Measurements from ENCODE around the gene TBX6.

The TBX6 gene

GRCh38 chr16:30088237-30088831 lies 3.4 kb downstream of the TBX6 start:
- TF ChIP-seq CTCF (IDR thresholded peaks at IDR 0.05; ENCODE audit: extremely low read depth, insufficient read depth, missing control alignments) = no peak
- in situ Hi-C loops (cut with MboI; ENCODE audit: low pct_unique_long_range_greater_than_20kb, low sequenced_read_pairs, unreplicated experiment) = no loop called here

GRCh38 chr16:30087181-30087898 lies 4.4 kb downstream of the TBX6 start:
- TF ChIP-seq CTCF (IDR thresholded peaks at IDR 0.05; ENCODE audit: extremely low read depth, insufficient read depth, missing control alignments) = no peak
- no peak for DNase-seq (ENCODE audit: low spot score)
- in situ Hi-C loops (cut with MboI; ENCODE audit: low pct_unique_long_range_greater_than_20kb, low sequenced_read_pairs, unreplicated experiment) = no loop called here

More at GRCh38 chr16:30088237-30088831, 3.4 kb downstream of the TBX6 start:
- DNase-seq (ENCODE audit: low spot score) = no peak

GRCh38 chr16:30086291-30087140 lies 5.2 kb downstream of the TBX6 start:
- no peak for DNase-seq (ENCODE audit: low spot score)
- in situ Hi-C loops (cut with MboI; ENCODE audit: low pct_unique_long_range_greater_than_20kb, low sequenced_read_pairs, unreplicated experiment) = no loop called here
- TF ChIP-seq CTCF (IDR thresholded peaks at IDR 0.05; ENCODE audit: extremely low read depth, insufficient read depth, missing control alignments) = no peak

GRCh38 chr16:30085820-30086219 lies 5.9 kb downstream of the TBX6 start:
- DNase-seq (ENCODE audit: low spot score) = no peak
- in situ Hi-C loops (cut with MboI; ENCODE audit: low pct_unique_long_range_greater_than_20kb, low sequenced_read_pairs, unreplicated experiment) = no loop called here
- TF ChIP-seq CTCF (IDR thresholded peaks at IDR 0.05; ENCODE audit: extremely low read depth, insufficient read depth, missing control alignments) = no peak

- DNase-seq (ENCODE audit: low spot score) = no peak
- no peak for TF ChIP-seq CTCF (IDR thresholded peaks at IDR 0.05; ENCODE audit: extremely low read depth, insufficient read depth, missing control alignments)
- in situ Hi-C loops (cut with MboI; ENCODE audit: low pct_unique_long_range_greater_than_20kb, low sequenced_read_pairs, unreplicated experiment) = no loop called here
Measured at GRCh38 chr16:30085247-30085646, 6.5 kb downstream of the TBX6 start.

- no peak for TF ChIP-seq CTCF (IDR thresholded peaks at IDR 0.05; ENCODE audit: extremely low read depth, insufficient read depth, missing control alignments)
- in situ Hi-C loops (cut with MboI; ENCODE audit: low pct_unique_long_range_greater_than_20kb, low sequenced_read_pairs, unreplicated experiment) = no loop called here
Measured at GRCh38 chr16:30084816-30085159, 6.9 kb downstream of the TBX6 start.

More at GRCh38 chr16:30084816-30085159, 6.9 kb downstream of the TBX6 start:
- DNase-seq (ENCODE audit: low spot score) = no peak

Data from GM13977 (cell line).